NCI-H2107 (cell line): ENCODE measurements around the gene ACADL.

Experiments used
- DNase-seq: peaks from one replicate; lab custom pipeline; 2025; lab: John Stamatoyannopoulos, UW

Gene ACADL

DNA sequence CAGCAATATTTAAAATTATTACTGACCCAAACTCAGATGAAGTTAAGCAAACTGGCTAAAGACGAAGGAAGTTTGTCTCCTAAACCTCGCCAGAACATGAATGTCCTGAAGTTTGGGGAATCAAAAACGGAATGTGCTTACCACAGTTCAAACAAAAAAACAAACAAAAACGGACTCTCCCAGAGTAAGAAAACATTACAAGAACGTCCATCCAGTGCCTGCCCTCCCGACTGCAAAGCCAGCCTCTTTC, 55.1 kb downstream of the ACADL start:
- no peak for DNase-seq

GRCh38 chr2:210169516-210170195, 55.6 kb downstream of the ACADL start:
- DNase-seq, result no peak

GRCh38 chr2:210167227-210167626, 58.0 kb downstream of the ACADL start:
- no peak for DNase-seq

GRCh38 chr2:210162466-210163124, 62.7 kb downstream of the ACADL start:
- DNase-seq, result no peak

DNA sequence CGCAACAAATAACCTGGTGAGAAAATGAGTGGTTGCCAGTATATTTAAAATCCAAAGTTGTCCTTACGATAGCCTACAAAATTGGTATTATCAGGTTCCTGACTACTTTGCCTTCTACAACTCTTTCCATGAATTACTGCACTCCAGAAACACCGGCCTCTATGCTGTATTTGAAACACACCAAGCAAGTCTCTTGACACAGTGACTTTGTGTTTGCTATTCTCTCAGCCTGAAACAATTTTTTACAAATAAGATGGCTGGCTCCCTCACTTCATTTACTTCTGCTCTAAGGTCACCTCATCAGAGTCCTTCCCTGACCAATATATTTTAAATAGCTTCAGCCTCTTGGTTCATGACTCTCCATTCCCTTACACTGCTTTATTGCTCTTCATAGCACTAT, 66.2 kb downstream of the ACADL start:
- DNase-seq, result no peak

DNA sequence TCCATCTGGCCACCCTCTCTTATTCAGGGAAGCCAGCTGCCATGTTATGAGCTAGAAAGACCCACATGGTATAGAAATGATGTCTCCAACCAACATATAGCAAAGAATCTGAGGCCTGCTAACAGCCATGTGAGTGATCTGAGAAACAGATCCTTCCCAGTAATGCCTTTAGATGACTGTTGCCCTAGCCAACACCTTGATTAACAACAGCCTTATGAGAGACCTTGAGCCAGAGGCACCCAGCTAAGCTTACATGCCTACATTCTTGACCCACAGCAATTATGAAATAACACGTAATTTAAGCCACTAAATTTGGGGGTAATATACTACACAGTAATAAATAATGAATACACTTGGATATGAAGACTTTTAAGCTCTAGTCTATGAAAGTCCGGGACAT, 67.0 kb downstream of the ACADL start:
- DNase-seq, result no peak

DNA sequence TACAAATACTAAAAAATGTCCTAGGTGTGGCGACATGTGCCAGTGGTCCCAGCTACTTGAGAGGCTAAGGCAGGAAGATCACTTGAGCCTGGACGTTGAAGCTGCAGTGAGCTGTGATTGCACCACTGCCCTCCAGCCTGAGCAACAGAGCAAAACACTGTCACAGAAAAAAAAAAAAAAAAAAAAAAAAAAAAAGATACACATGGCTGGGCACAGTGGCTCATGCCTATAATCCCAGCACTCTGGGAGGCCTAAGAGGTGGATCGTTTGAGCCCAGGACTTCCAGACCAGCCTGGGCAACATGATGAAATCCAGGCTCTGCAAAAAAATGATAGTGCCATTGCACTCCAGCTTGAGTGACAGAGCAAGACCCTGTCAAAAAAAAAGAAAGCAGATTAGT, 67.7 kb downstream of the ACADL start:
- DNase-seq, result no peak

DNA sequence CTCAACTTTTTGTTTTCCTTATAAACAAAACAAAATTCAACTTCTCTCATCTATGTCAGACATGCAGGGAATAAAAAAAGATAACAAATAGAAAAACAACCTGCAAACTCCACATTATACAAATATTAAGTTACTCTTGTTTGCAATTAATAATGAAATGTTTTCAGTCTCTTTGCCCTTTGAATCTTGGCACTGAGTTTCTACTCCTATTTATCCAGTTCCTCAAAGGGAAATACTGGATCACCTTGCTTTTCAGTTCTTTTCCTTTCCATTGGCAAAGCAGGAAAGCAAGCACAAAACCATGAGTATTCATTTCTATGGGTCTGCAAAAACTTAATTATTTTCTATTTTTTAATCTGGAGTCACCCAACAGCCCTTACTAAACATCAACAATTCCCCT, 77.6 kb downstream of the ACADL start:
- no peak for DNase-seq
